H1 (cell line): ENCODE results near the gene ANAPC7. TPM values are rescaled to one million over a fixed set of nuclear protein-coding genes. Genes with fewer than 3 reads are reported as not detected.
"Not testable (repeated sequence)": the region's sequence is repeated elsewhere in the genome, so short reads cannot be mapped to it uniquely, and the experiment has no call there.

Experiments used
- CTCF ChIA-PET: fragments of 300-600 bp; sonication (Branson Sonifier 250); formaldehyde crosslinking; loops from one replicate; lab custom pipeline; 2021; ENCODE audit not compliant: partially characterized antibody; lab: Charles Lee
- POLR2A ChIA-PET: fragments of 300-600 bp; sonication (Branson Sonifier 250); formaldehyde crosslinking; loops from one replicate; lab custom pipeline; 2021; ENCODE audit warnings: inconsistent platforms; ENCODE audit not compliant: partially characterized antibody; lab: Charles Lee
- DNase-seq, 2 experiments: peaks; one replicate each; pipeline versions ENCODE4 v3.0.0 to v3.0.0-alpha.2; 2010 to 2022; ENCODE audit warnings: low spot score in 2 of 2, low read depth in 1 of 2, mixed read lengths in 1 of 2
- FAIRE-seq: peaks from 2 replicates; lab custom pipeline; 2011; peaks lifted over from hg19 to GRCh38; lab: Jason Lieb, UNC
- H2AFZ ChIP-seq: 2 replicates; pipeline ENCODE4 v1.8.1; 2012; ENCODE audit warnings: low read length, inconsistent platforms
- H2AK5ac ChIP-seq: 2 replicates; pipeline ENCODE4 v1.6.1; 2013; ENCODE audit warnings: low read depth, low read length
- H2BK120ac ChIP-seq: replicated peaks from 2 replicates; pipeline ENCODE3; 2013; ENCODE audit warnings: low read depth, low read length, inconsistent platforms
- H2BK12ac ChIP-seq: 2 replicates; pipeline ENCODE4 v1.6.1; 2013; ENCODE audit warnings: low read depth, low read length
- H2BK15ac ChIP-seq: 2 replicates; pipeline ENCODE4 v1.6.1; 2013; ENCODE audit warnings: low read length
- H2BK20ac ChIP-seq: 2 replicates; pipeline ENCODE4 v1.6.1; 2013; ENCODE audit warnings: low read length
- H2BK5ac ChIP-seq: 2 replicates; pipeline ENCODE4 v1.6.1; 2013; ENCODE audit warnings: low read depth, low read length
- H3K14ac ChIP-seq: 2 replicates; pipeline ENCODE4 v1.6.1; 2013; ENCODE audit warnings: inconsistent platforms; ENCODE audit not compliant: insufficient read length
- H3K18ac ChIP-seq: 2 replicates; pipeline ENCODE4 v1.6.1; 2013; ENCODE audit warnings: low read length; ENCODE audit errors: extremely low read depth
- H3K23ac ChIP-seq: 2 replicates; pipeline ENCODE4 v1.6.1; 2013; ENCODE audit warnings: inconsistent platforms; ENCODE audit not compliant: insufficient read length
- H3K23me2 ChIP-seq: 2 replicates; pipeline ENCODE4 v1.6.1; 2013; ENCODE audit warnings: low read depth, low read length
- H3K27ac ChIP-seq: 2 replicates; pipeline ENCODE4 v1.6.1; 2011; ENCODE audit warnings: low read depth, low read length, inconsistent platforms
- H3K27me3 ChIP-seq, 4 experiments: replicated peaks in 1 of 4; 1 replicate in 1 of 4; 2 replicates in 3 of 4; pipeline versions ENCODE4 v1.6.1 to v1.8.1; 2011 to 2013; ENCODE audit warnings: low read length in 3 of 4, mild to moderate bottlenecking in 3 of 4, inconsistent platforms in 2 of 4, mixed read lengths in 2 of 4, moderate library complexity in 1 of 4; ENCODE audit not compliant: control insufficient read depth in 3 of 4, insufficient read depth in 3 of 4; ENCODE audit errors: extremely low read depth in 1 of 4
- H3K36me3 ChIP-seq, 4 experiments: 2 replicates each; pipeline versions ENCODE4 v1.6.1 to v1.8.1; 2011 to 2013; ENCODE audit warnings: mild to moderate bottlenecking in 4 of 4, low read length in 3 of 4, moderate library complexity in 2 of 4, control low read depth in 1 of 4, inconsistent platforms in 1 of 4; ENCODE audit not compliant: insufficient read depth in 4 of 4, control insufficient read depth in 2 of 4
- H3K4ac ChIP-seq: replicated peaks from 2 replicates; pipeline ENCODE3; 2013; ENCODE audit warnings: low read length, low read depth, mixed read lengths, inconsistent platforms; ENCODE audit not compliant: insufficient read length
- H3K4me1 ChIP-seq, 4 experiments: replicated peaks in 1 of 4; 1 replicate in 1 of 4; 2 replicates in 3 of 4; pipeline versions ENCODE4 v1.6.1 to v1.8.1; 2011 to 2013; ENCODE audit warnings: low read length in 3 of 4, inconsistent platforms in 2 of 4, mixed read lengths in 1 of 4; ENCODE audit not compliant: insufficient read depth in 4 of 4, control insufficient read depth in 3 of 4
- H3K4me2 ChIP-seq, 2 experiments: 2 replicates each; pipeline versions ENCODE4 v1.6.1 to v1.8.1; 2011 to 2013; ENCODE audit warnings: low read depth in 2 of 2, low read length in 2 of 2, control low read depth in 1 of 2, inconsistent platforms in 1 of 2, mild to moderate bottlenecking in 1 of 2; ENCODE audit not compliant: insufficient read depth in 1 of 2
- H3K4me3 ChIP-seq, 4 experiments: fragments of 200-600, 300-600 bp in 1 of 4; sonication (generic), shearing (Covaris generic), sonication (Bioruptor Twin) in 1 of 4; 2 replicates each; pipeline versions ENCODE4 v1.5.1 to v1.8.1; 2011 to 2016; ENCODE audit warnings: low read length in 4 of 4, low read depth in 3 of 4, control low read depth in 2 of 4, inconsistent platforms in 2 of 4, mild to moderate bottlenecking in 2 of 4, mixed read lengths in 1 of 4, moderate library complexity in 1 of 4; ENCODE audit not compliant: insufficient read depth in 2 of 4; ENCODE audit errors: extremely low read depth in 1 of 4
- H3K56ac ChIP-seq: replicated peaks from 2 replicates; pipeline ENCODE3; 2013; ENCODE audit warnings: low read depth, mild to moderate bottlenecking, mixed read lengths, low read length, inconsistent platforms; ENCODE audit not compliant: insufficient read length
- H3K79me1 ChIP-seq: 2 replicates; pipeline ENCODE4 v1.6.1; 2013; ENCODE audit warnings: low read depth, low read length, control low read depth
- H3K79me2 ChIP-seq, 2 experiments: 2 replicates each; pipeline versions ENCODE4 v1.6.1 to v1.8.1; 2012 to 2013; ENCODE audit warnings: low read length in 2 of 2, mild to moderate bottlenecking in 2 of 2, inconsistent platforms in 1 of 2; ENCODE audit not compliant: insufficient read depth in 2 of 2, control insufficient read depth in 1 of 2
- H3K9ac ChIP-seq, 4 experiments: replicated peaks in 1 of 4; 1 replicate in 1 of 4; 2 replicates in 3 of 4; pipeline versions ENCODE4 v1.6.1 to v1.8.1; 2011 to 2013; ENCODE audit warnings: low read depth in 3 of 4, low read length in 3 of 4, control low read depth in 2 of 4, mild to moderate bottlenecking in 2 of 4, moderate library complexity in 2 of 4, inconsistent platforms in 1 of 4; ENCODE audit errors: extremely low read depth in 1 of 4
- H3K9me3 ChIP-seq, 2 experiments: 2 replicates each; pipeline versions ENCODE4 v1.6.1 to v1.8.1; 2012 to 2013; ENCODE audit warnings: mild to moderate bottlenecking in 2 of 2, moderate library complexity in 2 of 2, control low read depth in 1 of 2, inconsistent platforms in 1 of 2, low read depth in 1 of 2, low read length in 1 of 2, mixed read lengths in 1 of 2; ENCODE audit not compliant: insufficient read depth in 2 of 2
- H4K20me1 ChIP-seq, 2 experiments: replicated peaks in 1 of 2; 2 replicates each; pipeline versions ENCODE3 to v1.8.1; 2011 to 2013; ENCODE audit warnings: inconsistent platforms in 2 of 2, low read length in 2 of 2, mild to moderate bottlenecking in 1 of 2; ENCODE audit not compliant: insufficient read depth in 2 of 2, control insufficient read depth in 1 of 2
- H4K5ac ChIP-seq: 2 replicates; pipeline ENCODE4 v1.6.1; 2013; ENCODE audit warnings: low read length, low read depth, mixed read lengths, inconsistent platforms; ENCODE audit not compliant: insufficient read length
- H4K8ac ChIP-seq: 2 replicates; pipeline ENCODE4 v1.8.0; 2013; ENCODE audit warnings: mild to moderate bottlenecking, moderate library complexity, low read length, inconsistent platforms; ENCODE audit not compliant: insufficient read depth; ENCODE audit errors: extremely low read depth
- H4K91ac ChIP-seq: replicated peaks from 2 replicates; pipeline ENCODE3; 2013; ENCODE audit warnings: low read length, mixed read lengths, inconsistent platforms; ENCODE audit not compliant: insufficient read length
- WGBS, 2 experiments: shearing (Covaris generic) in 1 of 2; methylation state at CpG; one replicate each; pipeline versions ENCODE4 v1.1.6 to v1.1.7; 2013 to 2015; ENCODE audit warnings: low lambda C conversion rate in 2 of 2, mixed read lengths in 2 of 2, inconsistent platforms in 1 of 2, low coverage in 1 of 2, missing lambda C conversion rate in 1 of 2; ENCODE audit not compliant: insufficient replicate concordance in 2 of 2, insufficient coverage in 1 of 2, insufficient read length in 1 of 2; ENCODE audit errors: extremely low coverage in 1 of 2, missing lambda C conversion rate in 1 of 2; 5-methylcytosine and 5-hydroxymethylcytosine counted together
- polyA plus RNA-seq, 7 experiments: library from polyadenylated mRNA; depleted of rRNA in 3 of 7; stranded (reverse) in 5 of 7; unstranded in 2 of 7; fragments of >200 nt in 5 of 7; fragments of 200-250 nt in 2 of 7; gene quantifications; 1 replicate in 5 of 7; 2 replicates in 1 of 7; 4 replicates in 1 of 7; pipeline versions ENCODE4 v1.2.1 to v1.2.3, GENCODE V29; 2011 to 2013; ENCODE audit warnings: missing spikeins in 2 of 7, mixed read lengths in 2 of 7
- total RNA-seq: library from RNA; stranded (reverse); fragmentation: NEBNext Ultra II Directional; extraction: Animal tissue kit (Norgen Biotek cat#: 25700); gene quantifications from 2 replicates; pipeline ENCODE4 v1.2.1, GENCODE V29; 2021

The ANAPC7 gene
- total and polyA plus RNA-seq, 2 of the 8 experiments (the other 6 are each of a cell fraction or from before 2014, with no cell fraction given) = 72.8 to 105 TPM

- H4K20me1 ChIP-seq, H2AK5ac ChIP-seq, H3K36me3 ChIP-seq, FAIRE-seq, H2BK5ac ChIP-seq, H3K9me3 ChIP-seq, H2BK15ac ChIP-seq, H2BK120ac ChIP-seq, H3K27me3 ChIP-seq, H2AFZ ChIP-seq, H3K79me1 ChIP-seq, H4K91ac ChIP-seq, H4K8ac ChIP-seq, H2BK12ac ChIP-seq, H3K4me3 ChIP-seq, H3K4me1 ChIP-seq, H3K27ac ChIP-seq, H4K5ac ChIP-seq, H2BK20ac ChIP-seq, H3K9ac ChIP-seq, H3K18ac ChIP-seq, H3K56ac ChIP-seq, DNase-seq, H3K23ac ChIP-seq, H3K23me2 ChIP-seq, H3K14ac ChIP-seq, H3K79me2 ChIP-seq, H3K4ac ChIP-seq, H3K4me2 ChIP-seq: not testable (repeated sequence)
- ChIA-PET POLR2A (interaction anchor here (0.6 to 1.3 kb wide), 3 partner anchors 11 to 54 kb away, joined by 3 to 5 read pairs (median 3); no protein-coding TSS in a partner anchor), CTCF (interaction anchor here (0.6 to 3.1 kb wide), 5 partner anchors 11 to 1011 kb away, joined by 3 to 21 read pairs (median 3); no protein-coding TSS in a partner anchor)
- 90% methylated on average over 1 of the region's 1 CpG; no CpG with 5 or more reads in 1 of the 2 experiments for WGBS, 2 experiments
Observed at GRCh38 chr12:110420644-110421043, 17.1 kb upstream of the ANAPC7 start.

- ChIA-PET POLR2A (interaction anchor here (1.2 kb wide), 1 partner anchor 14 kb away, joined by 4 read pairs; the partner anchor contains the start of gene ANAPC7), CTCF (interaction anchor here (2.4 kb wide), 1 partner anchor 14 kb away, joined by 13 read pairs; no protein-coding TSS in a partner anchor)
Observed at GRCh38 chr12:110417113-110417512, 13.6 kb upstream of the ANAPC7 start.

More at GRCh38 chr12:110417113-110417512, 13.6 kb upstream of the ANAPC7 start:
- H3K56ac ChIP-seq, H2BK12ac ChIP-seq, H4K20me1 ChIP-seq, DNase-seq, H2AK5ac ChIP-seq, FAIRE-seq, H3K4me1 ChIP-seq, H2BK120ac ChIP-seq, H4K91ac ChIP-seq, H2AFZ ChIP-seq, H4K5ac ChIP-seq, H4K8ac ChIP-seq, H3K79me2 ChIP-seq, H3K27ac ChIP-seq, H3K23me2 ChIP-seq, H2BK15ac ChIP-seq, H3K9me3 ChIP-seq, H3K4me2 ChIP-seq, H3K36me3 ChIP-seq, H2BK20ac ChIP-seq, H2BK5ac ChIP-seq, H3K14ac ChIP-seq, H3K4ac ChIP-seq, H3K23ac ChIP-seq, H3K27me3 ChIP-seq, H3K18ac ChIP-seq, H3K79me1 ChIP-seq, H3K4me3 ChIP-seq, H3K9ac ChIP-seq: not testable (repeated sequence)
- 85% methylated on average over 3 of the region's 3 CpGs; no CpG with 5 or more reads in 1 of the 2 experiments for WGBS, 2 experiments
